Astrocyte of the spinal cord (primary cell): Measurements from ENCODE around the gene SPATA19.
A peak's percentile ranks its signal among the peaks of the same experiment; 100 is the strongest.

ENCODE experiments used
- DNase-seq: peaks from one replicate; pipeline ENCODE4 v3.0.0; 2011; ENCODE audit warnings: low read depth, low spot score
- H3K4me3 ChIP-seq: 2 replicates; pipeline ENCODE4 v1.5.1; 2011; ENCODE audit warnings: low read depth, mild to moderate bottlenecking, low read length, moderate library complexity
- CTCF ChIP-seq: IDR thresholded peaks from 2 replicates; pipeline ENCODE4 v1.5.1; 2012; ENCODE audit warnings: low read depth, mild to moderate bottlenecking, low read length, inconsistent platforms
- in situ Hi-C: cut with HindIII; loops from 2 replicates; pipeline ENCODE4 v1.10.0; 2017; ENCODE audit warnings: low sequenced_read_pairs

Gene SPATA19

GRCh38 chr11:133825666-133826065 is 19.6 kb downstream of the SPATA19 start:
- no peak for DNase-seq
- TF ChIP-seq CTCF: no peak
- no peak overlapping the region for H3K4me3 ChIP-seq
- in situ Hi-C loops: no loop called here

- H3K4me3 ChIP-seq: no peak overlapping the region
- TF ChIP-seq CTCF: no peak
- in situ Hi-C loops: no loop called here
- no peak for DNase-seq
These were observed 20.2 kb downstream of the SPATA19 start for GRCh38 chr11:133825156-133825555.

GRCh38 chr11:133824593-133824992 is 20.7 kb downstream of the SPATA19 start:
- in situ Hi-C loops: no loop called here
- no peak for DNase-seq
- TF ChIP-seq CTCF: no peak
- no peak overlapping the region for H3K4me3 ChIP-seq

- in situ Hi-C loops: no loop called here
- H3K4me3 ChIP-seq: no peak overlapping the region
- TF ChIP-seq CTCF: no peak
- no peak for DNase-seq
These were observed 21.7 kb downstream of the SPATA19 start for GRCh38 chr11:133823614-133824013.

- in situ Hi-C loops: no loop called here
- no peak for DNase-seq
- H3K4me3 ChIP-seq: no peak overlapping the region
- no peak for TF ChIP-seq CTCF
These were observed 22.1 kb downstream of the SPATA19 start for GRCh38 chr11:133823211-133823610.

- in situ Hi-C loops: no loop called here
- peak; percentile 36 for TF ChIP-seq CTCF
- no peak for DNase-seq
- H3K4me3 ChIP-seq: no peak overlapping the region
These were observed 23.5 kb downstream of the SPATA19 start for GRCh38 chr11:133821776-133822175.

GRCh38 chr11:133819746-133820315 is 25.5 kb downstream of the SPATA19 start:
- no peak for DNase-seq
- TF ChIP-seq CTCF: no peak
- no peak overlapping the region for H3K4me3 ChIP-seq
- in situ Hi-C loops: no loop called here
